SK-N-SH (cell line): ENCODE data around the gene FBXL12. TPM values are rescaled to one million over a fixed set of nuclear protein-coding genes. Genes with fewer than 3 reads are reported as not detected.

Source experiments
- CTCF ChIA-PET: fragments of 300-600, 350-600 bp; formaldehyde crosslinking; extraction: SDS; loops from one replicate; lab custom pipeline; 2021; lab: Yijun Ruan, JAX
- POLR2A ChIA-PET: fragments of 350-600 bp; sonication (Branson Sonifier 250); formaldehyde crosslinking; extraction: SDS; loops from one replicate; lab custom pipeline; 2020; ENCODE audit warnings: antibody characterized with exemption, inconsistent platforms; lab: Yijun Ruan, JAX
- DNase-seq: peaks from one replicate; pipeline ENCODE4 v3.0.0; 2012
- H2AFZ ChIP-seq: fragments of 200-600 bp; sonication (generic); 2 replicates; pipeline ENCODE4 v1.8.1; 2016; ENCODE audit warnings: antibody characterized with exemption, mild to moderate bottlenecking, low read depth
- H3F3A ChIP-seq: fragments of 200-600 bp; sonication (generic); replicated peaks from 2 replicates; pipeline ENCODE3; 2016; ENCODE audit warnings: antibody characterized with exemption, mild to moderate bottlenecking; ENCODE audit not compliant: insufficient read depth
- H3K27ac ChIP-seq, 2 experiments: fragments of 200-500 bp in 1 of 2; fragments of 200-600 bp in 1 of 2; sonication (Bioruptor generic) in 1 of 2; sonication (generic), shearing (Covaris generic) in 1 of 2; 2 replicates each; pipeline versions ENCODE4 v1.5.1 to v1.6.1; 2014 to 2016; ENCODE audit warnings: low read depth in 2 of 2, inconsistent platforms in 1 of 2, low read length in 1 of 2, mild to moderate bottlenecking in 1 of 2, mixed read lengths in 1 of 2
- H3K27me3 ChIP-seq: fragments of 200-600 bp; sonication (generic), shearing (Covaris generic); 2 replicates; pipeline ENCODE4 v1.6.1; 2016; ENCODE audit warnings: mixed run types; ENCODE audit not compliant: insufficient read depth
- H3K36me3 ChIP-seq, 2 experiments: fragments of 200-500 bp in 1 of 2; fragments of 200-600 bp in 1 of 2; sonication (Bioruptor generic) in 1 of 2; sonication (generic) in 1 of 2; replicated peaks in 1 of 2; 2 replicates each; pipeline versions ENCODE3 to v1.5.1; 2014 to 2016; ENCODE audit warnings: low read length in 1 of 2, mild to moderate bottlenecking in 1 of 2; ENCODE audit not compliant: insufficient read depth in 2 of 2, control insufficient read depth in 1 of 2
- H3K4me1 ChIP-seq, 2 experiments: fragments of 200-500 bp in 1 of 2; fragments of 200-600 bp in 1 of 2; sonication (Bioruptor generic) in 1 of 2; sonication (generic), shearing (Covaris generic) in 1 of 2; 2 replicates each; pipeline versions ENCODE4 v1.5.1 to v1.6.1; 2014 to 2016; ENCODE audit warnings: low read depth in 1 of 2, low read length in 1 of 2, mixed run types in 1 of 2; ENCODE audit not compliant: insufficient read depth in 2 of 2, control insufficient read depth in 1 of 2
- H3K4me2 ChIP-seq: fragments of 200-600 bp; sonication (generic), shearing (Covaris generic); 2 replicates; pipeline ENCODE4 v1.6.1; 2017; ENCODE audit warnings: mixed run types
- H3K4me3 ChIP-seq, 2 experiments: fragments of 200-500 bp in 1 of 2; fragments of 200-600 bp in 1 of 2; sonication (Bioruptor generic) in 1 of 2; sonication (generic), shearing (Covaris generic) in 1 of 2; 2 replicates each; pipeline versions ENCODE4 v1.5.1 to v1.8.1; 2014 to 2016; ENCODE audit warnings: low read depth in 2 of 2, inconsistent platforms in 1 of 2, low read length in 1 of 2, mild to moderate bottlenecking in 1 of 2, mixed read lengths in 1 of 2, moderate library complexity in 1 of 2
- H3K79me2 ChIP-seq: fragments of 200-600 bp; sonication (generic); 2 replicates; pipeline ENCODE4 v1.8.1; 2017; ENCODE audit warnings: mild to moderate bottlenecking; ENCODE audit not compliant: insufficient read depth
- H3K9ac ChIP-seq: fragments of 200-600 bp; sonication (generic); 2 replicates; pipeline ENCODE4 v1.6.1; 2017; ENCODE audit warnings: mixed run types
- H3K9me2 ChIP-seq: fragments of 200-600 bp; sonication (generic); 2 replicates; pipeline ENCODE4 v1.6.1; 2017; ENCODE audit warnings: mixed run types
- H3K9me3 ChIP-seq: fragments of 200-600 bp; sonication (generic); 2 replicates; pipeline ENCODE4 v1.6.1; 2017; ENCODE audit warnings: mixed run types, mild to moderate bottlenecking, moderate library complexity
- H4K20me1 ChIP-seq: fragments of 200-600 bp; sonication (generic); 2 replicates; pipeline ENCODE4 v1.6.1; 2017; ENCODE audit warnings: mild to moderate bottlenecking, mixed run types; ENCODE audit not compliant: insufficient read depth
- CHD2 ChIP-seq: fragments of 150-350 bp; IDR thresholded peaks from 2 replicates; pipeline ENCODE4 v1.6.1; 2018; ENCODE audit warnings: low read length; ENCODE audit not compliant: partially characterized antibody
- CTCF ChIP-seq: fragments of 200-600 bp; sonication (generic); IDR thresholded peaks from 2 replicates; pipeline ENCODE4 v1.6.1; 2017; ENCODE audit warnings: antibody characterized with exemption, mild to moderate bottlenecking, moderate library complexity
- ELF1 ChIP-seq: IDR thresholded peaks from 2 replicates; pipeline ENCODE4 v1.4.0; 2012
- EP300 ChIP-seq, 2 experiments: IDR thresholded peaks; 2 replicates each; pipeline versions ENCODE4 v1.4.0 to v1.6.1; 2012; ENCODE audit warnings: borderline replicate concordance in 1 of 2, low read depth in 1 of 2, low read length in 1 of 2
- FOSL2 ChIP-seq: IDR thresholded peaks from 2 replicates; pipeline ENCODE4 v1.4.0; 2012; ENCODE audit warnings: low read depth, mild to moderate bottlenecking, moderate library complexity, borderline replicate concordance
- FOXM1 ChIP-seq: IDR thresholded peaks from 2 replicates; pipeline ENCODE4 v1.4.0; 2012; ENCODE audit warnings: low read depth, mild to moderate bottlenecking
- GABPA ChIP-seq: IDR thresholded peaks from 2 replicates; pipeline ENCODE4 v1.4.0; 2012; ENCODE audit warnings: low read depth, mild to moderate bottlenecking
- MAX ChIP-seq: IDR thresholded peaks from 2 replicates; pipeline ENCODE4 v1.4.0; 2012; ENCODE audit warnings: low read depth
- MEF2A ChIP-seq: IDR thresholded peaks from 2 replicates; pipeline ENCODE4 v1.4.0; 2012; ENCODE audit warnings: low read depth, borderline replicate concordance
- MXI1 ChIP-seq: IDR thresholded peaks from 2 replicates; pipeline ENCODE4 v1.6.1; 2012; ENCODE audit warnings: mild to moderate bottlenecking, low read depth, low read length, improper control_type of control experiment
- NFIC ChIP-seq: IDR thresholded peaks from 2 replicates; pipeline ENCODE4 v1.4.0; 2012; ENCODE audit warnings: borderline replicate concordance
- NRF1 ChIP-seq: IDR thresholded peaks from 2 replicates; pipeline ENCODE4 v1.6.1; 2012; ENCODE audit warnings: low read depth, mild to moderate bottlenecking, low read length
- POLR2AphosphoS5 ChIP-seq: IDR thresholded peaks from 2 replicates; pipeline ENCODE4 v1.6.1; 2012; ENCODE audit warnings: low read depth, low read length
- RAD21 ChIP-seq: IDR thresholded peaks from 2 replicates; pipeline ENCODE4 v1.6.1; 2012; ENCODE audit warnings: mild to moderate bottlenecking, low read length
- RCOR1 ChIP-seq: fragments of 150-350 bp; IDR thresholded peaks from 2 replicates; pipeline ENCODE4 v1.6.1; 2017; ENCODE audit warnings: antibody characterized with exemption, low read length
- RXRA ChIP-seq: IDR thresholded peaks from 2 replicates; pipeline ENCODE4 v1.4.0; 2012; ENCODE audit warnings: low read depth, mild to moderate bottlenecking, borderline replicate concordance
- SIN3A ChIP-seq: IDR thresholded peaks from 2 replicates; pipeline ENCODE4 v1.6.1; 2012; ENCODE audit warnings: low read depth, mild to moderate bottlenecking, low read length, moderate library complexity, borderline replicate concordance
- TAF1 ChIP-seq: IDR thresholded peaks from 2 replicates; pipeline ENCODE4 v1.6.1; 2012; ENCODE audit warnings: low read depth, mild to moderate bottlenecking, low read length, moderate library complexity, borderline replicate concordance
- TCF12 ChIP-seq: IDR thresholded peaks from 2 replicates; pipeline ENCODE4 v1.4.0; 2012
- USF1 ChIP-seq: IDR thresholded peaks from 2 replicates; pipeline ENCODE4 v1.4.0; 2012; ENCODE audit warnings: low read depth, borderline replicate concordance
- YY1 ChIP-seq: IDR thresholded peaks from 2 replicates; pipeline ENCODE4 v1.4.0; 2012; ENCODE audit warnings: low read depth, mild to moderate bottlenecking
- WGBS: methylation state at CpG from one replicate; pipeline ENCODE4 v1.1.6; 2017; ENCODE audit warnings: low lambda C conversion rate; 5-methylcytosine and 5-hydroxymethylcytosine counted together
- polyA plus RNA-seq, 3 experiments: library from polyadenylated mRNA; depleted of rRNA; stranded (reverse); fragments of >200 nt; gene quantifications; 2 replicates each; pipeline ENCODE4 v1.2.3, GENCODE V29; 2012

Gene FBXL12
- polyA plus RNA-seq, 1 of the 3 experiments (the other 2 are of a cell fraction) = 27.1 TPM

- TF ChIP-seq MAX (no peak), FOSL2 (no peak)
- peaks cover 0 to 7% of the 10 kb centered on the region in 2 experiments; a peak in 1 of 4 replicates for H3K4me1 ChIP-seq
- WGBS = 10% methylated on average over 13 of the region's 13 CpGs
- H2AFZ ChIP-seq = no peak overlapping the region
- POLR2A ChIA-PET = interaction anchor here (1.0 to 1.9 kb wide), 2 partner anchors 12 to 60 kb away, joined by 6 to 8 read pairs; partner anchors contain the start of gene ZNF846
- H3K9me3 ChIP-seq = no peaks in the 10 kb centered on the region
- peaks cover 87% of the 10 kb centered on the region for H3K79me2 ChIP-seq
- H3K4me2 ChIP-seq = peak overlapping the region; percentile 88
- H3K27me3 ChIP-seq = no peaks in the 10 kb centered on the region
- CTCF ChIA-PET = interaction anchor here (1.6 kb wide), 1 partner anchor 85 kb away, joined by 7 read pairs; no protein-coding TSS in a partner anchor
- H3K36me3 ChIP-seq = peaks cover 8 to 38% of the 10 kb centered on the region in 2 experiments
- DNase-seq = no peak
- H3K4me3 ChIP-seq = peak overlapping the region; percentile 76 to 92
- peaks cover 12% of the 10 kb centered on the region; the same call in 1 of the 2 replicates for H4K20me1 ChIP-seq
- H3F3A ChIP-seq = peaks cover 17% of the 10 kb centered on the region
- H3K9ac ChIP-seq = peak overlapping the region; percentile 86
- no peaks in the 10 kb centered on the region for H3K9me2 ChIP-seq
- peak overlapping the region in 1 of 2 experiments; percentile 66; a peak in 1 of 4 replicates for H3K27ac ChIP-seq
Measured at GRCh38 chr19:9828551-9829063, 9.7 kb upstream of the FBXL12 start.

GRCh38 chr19:9827289-9828238 is 8.7 kb upstream of the FBXL12 start, which contains the start of gene UBL5:
Gene UBL5 (plus strand): TSS chr19:9827918. CDS start chr19:9828338, 420 bp downstream.
- Histone ChIP-seq H3F3A (peaks cover 11% of the 10 kb centered on the region), H3K4me3 (peak within 1 kb of the TSS; percentile 76 to 92), H3K9ac (peak within 1 kb of the TSS; percentile 86), H4K20me1 (peaks cover 12% of the 10 kb centered on the region; the same call in 1 of the 2 replicates), H2AFZ (peak within 1 kb of the TSS; percentile 82), H3K27ac (peak within 1 kb of the TSS; percentile 66 to 67), H3K9me2 (no peaks in the 10 kb centered on the region), H3K4me2 (peak within 1 kb of the TSS; percentile 88), H3K27me3 (no peaks in the 10 kb centered on the region), H3K4me1 (peaks cover 0 to 7% of the 10 kb centered on the region in 2 experiments; a peak in 1 of 4 replicates), H3K79me2 (peaks cover 80% of the 10 kb centered on the region), H3K36me3 (peaks cover 8 to 35% of the 10 kb centered on the region in 2 experiments), H3K9me3 (no peaks in the 10 kb centered on the region)
- ChIA-PET POLR2A (interaction anchor here (0.5 to 1.2 kb wide), 5 partner anchors 8 to 368 kb away, joined by 3 to 6 read pairs (median 3); partner anchors contain the start of genes FBXL12 and ZNF846), CTCF (interaction anchor here (0.6 to 1.6 kb wide), 4 partner anchors 86 to 1122 kb away, joined by 3 to 7 read pairs (median 4); no protein-coding TSS in a partner anchor)
- peak; percentile 95 for DNase-seq
- TF ChIP-seq CTCF (no peak), USF1 (peak; percentile 64; the same call in 1 of the 2 replicates), RAD21 (no peak), POLR2AphosphoS5 (peak; percentile 97), MXI1 (peak; percentile 93), GABPA (peak; percentile 100), MEF2A (no peak), RXRA (no peak), MAX (peak; percentile 91), ELF1 (peak; percentile 93), NFIC (no peak), FOXM1 (no peak), FOSL2 (no peak), CHD2 (peak; percentile 95), TAF1 (peak; percentile 77; the same call in 1 of the 2 replicates), SIN3A (peak; percentile 69; the same call in 1 of the 2 replicates), TCF12 (peak; percentile 31; the same call in 1 of the 2 replicates), EP300 (IDR thresholded peaks at IDR 0.05; ENCODE audit: borderline replicate concordance in 1 of 2, low read depth in 1 of 2, low read length in 1 of 2) (0 out of 4 replicates have a peak, but pooled peaks of 1 of the 2 experiments have one; percentile 3), NRF1 (no peak), RCOR1 (peak; percentile 30; the same call in 1 of the 2 replicates), YY1 (peak; percentile 44; the same call in 1 of the 2 replicates)
- 1% methylated on average over 47 of the region's 62 CpGs for WGBS
